ENCODE data around the gene METTL26. TPM values are rescaled to one million over a fixed set of nuclear protein-coding genes. Genes with fewer than 3 reads are reported as not detected.

The METTL26 gene
- total RNA-seq, 1 donor from 2014 or later: 48.7 TPM

GRCh38 chr16:657487-657886 lies 21.4 kb upstream of the METTL26 start:
- ChIA-PET CTCF (no interaction called here), POLR2A (interaction anchor here (0.6 kb wide), 1 partner anchor 164 kb away, joined by 8 read pairs; no protein-coding TSS in a partner anchor)
- Mint-ChIP-seq H3K9me3 (no peaks in the 10 kb centered on the region), H3K4me3 (no peak overlapping the region), H3K4me1 (peaks cover 7% of the 10 kb centered on the region), H3K36me3 (ENCODE audit: low read depth) (no peaks in the 10 kb centered on the region), H3K27ac (no peak overlapping the region), H3K27me3 (no peaks in the 10 kb centered on the region)
- intact Hi-C loops (cut with micrococcal nuclease): no loop called here
- DNase-seq (no peak), ATAC-seq (ENCODE audit: low read depth) (no peak)
- TF ChIP-seq, protein P1, sequence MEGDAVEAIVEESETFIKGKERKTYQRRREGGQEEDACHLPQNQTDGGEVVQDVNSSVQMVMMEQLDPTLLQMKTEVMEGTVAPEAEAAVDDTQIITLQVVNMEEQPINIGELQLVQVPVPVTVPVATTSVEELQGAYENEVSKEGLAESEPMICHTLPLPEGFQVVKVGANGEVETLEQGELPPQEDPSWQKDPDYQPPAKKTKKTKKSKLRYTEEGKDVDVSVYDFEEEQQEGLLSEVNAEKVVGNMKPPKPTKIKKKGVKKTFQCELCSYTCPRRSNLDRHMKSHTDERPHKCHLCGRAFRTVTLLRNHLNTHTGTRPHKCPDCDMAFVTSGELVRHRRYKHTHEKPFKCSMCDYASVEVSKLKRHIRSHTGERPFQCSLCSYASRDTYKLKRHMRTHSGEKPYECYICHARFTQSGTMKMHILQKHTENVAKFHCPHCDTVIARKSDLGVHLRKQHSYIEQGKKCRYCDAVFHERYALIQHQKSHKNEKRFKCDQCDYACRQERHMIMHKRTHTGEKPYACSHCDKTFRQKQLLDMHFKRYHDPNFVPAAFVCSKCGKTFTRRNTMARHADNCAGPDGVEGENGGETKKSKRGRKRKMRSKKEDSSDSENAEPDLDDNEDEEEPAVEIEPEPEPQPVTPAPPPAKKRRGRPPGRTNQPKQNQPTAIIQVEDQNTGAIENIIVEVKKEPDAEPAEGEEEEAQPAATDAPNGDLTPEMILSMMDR (IDR thresholded peaks at IDR 0.05): no peak

- Mint-ChIP-seq H3K27ac (no peak overlapping the region), H3K4me1 (peaks cover 2% of the 10 kb centered on the region), H3K4me3 (no peak overlapping the region), H3K27me3 (no peaks in the 10 kb centered on the region), H3K9me3 (no peaks in the 10 kb centered on the region), H3K36me3 (ENCODE audit: low read depth) (no peaks in the 10 kb centered on the region)
- DNase-seq (no peak), ATAC-seq (ENCODE audit: low read depth) (no peak)
- CTCF ChIA-PET: no interaction called here
- intact Hi-C loops (cut with micrococcal nuclease): no loop called here
- POLR2A ChIA-PET: no interaction called here
- TF ChIP-seq, protein P1 (IDR thresholded peaks at IDR 0.05): no peak
These were observed 17.9 kb upstream of the METTL26 start for GRCh38 chr16:654034-654433.

- POLR2A ChIA-PET: no interaction called here
- intact Hi-C loops (cut with micrococcal nuclease): no loop called here
- ATAC-seq (ENCODE audit: low read depth) (no peak), DNase-seq (no peak)
- H3K27ac Mint-ChIP-seq: no peak overlapping the region
- no peaks in the 10 kb centered on the region for H3K9me3 Mint-ChIP-seq
- CTCF ChIA-PET: no interaction called here
- no peak overlapping the region for H3K4me3 Mint-ChIP-seq
- no peaks in the 10 kb centered on the region for H3K27me3 Mint-ChIP-seq
- TF ChIP-seq, protein P1 (IDR thresholded peaks at IDR 0.05): no peak
- H3K36me3 Mint-ChIP-seq (ENCODE audit: low read depth): no peaks in the 10 kb centered on the region
- peaks cover 11% of the 10 kb centered on the region for H3K4me1 Mint-ChIP-seq
These were observed 16.6 kb upstream of the METTL26 start for GRCh38 chr16:652454-653305.

DNA sequence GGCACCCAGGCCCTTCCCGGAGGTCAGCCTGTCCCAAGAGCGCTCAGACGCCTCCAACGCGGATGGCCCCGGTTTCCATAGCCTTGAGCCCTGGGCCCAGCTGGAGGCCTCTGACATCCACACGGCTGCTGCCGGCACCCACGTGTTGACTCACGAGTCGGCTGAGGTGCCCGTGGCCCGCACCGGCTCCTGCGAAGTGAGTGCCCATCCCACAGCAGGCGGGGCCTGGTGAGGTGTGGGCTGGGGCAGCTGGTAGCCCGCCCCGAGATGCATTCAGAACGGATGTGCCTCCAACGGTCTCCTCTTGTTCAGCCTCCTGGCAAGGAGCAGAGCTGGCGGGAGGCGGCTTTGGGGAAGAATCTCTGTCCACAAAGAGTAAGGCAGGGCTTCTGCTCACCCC lies 15.7 kb upstream of the METTL26 start:
- no peak for DNase-seq
- TF ChIP-seq, protein P1 (IDR thresholded peaks at IDR 0.05): no peak
- ATAC-seq (ENCODE audit: low read depth): no peak
- intact Hi-C loops (cut with micrococcal nuclease): no loop called here
- ChIA-PET CTCF (no interaction called here), POLR2A (no interaction called here)
- Mint-ChIP-seq H3K27ac (no peak overlapping the region), H3K9me3 (no peaks in the 10 kb centered on the region), H3K36me3 (ENCODE audit: low read depth) (no peaks in the 10 kb centered on the region), H3K27me3 (no peaks in the 10 kb centered on the region), H3K4me1 (peaks cover 16% of the 10 kb centered on the region), H3K4me3 (no peak overlapping the region)

DNA sequence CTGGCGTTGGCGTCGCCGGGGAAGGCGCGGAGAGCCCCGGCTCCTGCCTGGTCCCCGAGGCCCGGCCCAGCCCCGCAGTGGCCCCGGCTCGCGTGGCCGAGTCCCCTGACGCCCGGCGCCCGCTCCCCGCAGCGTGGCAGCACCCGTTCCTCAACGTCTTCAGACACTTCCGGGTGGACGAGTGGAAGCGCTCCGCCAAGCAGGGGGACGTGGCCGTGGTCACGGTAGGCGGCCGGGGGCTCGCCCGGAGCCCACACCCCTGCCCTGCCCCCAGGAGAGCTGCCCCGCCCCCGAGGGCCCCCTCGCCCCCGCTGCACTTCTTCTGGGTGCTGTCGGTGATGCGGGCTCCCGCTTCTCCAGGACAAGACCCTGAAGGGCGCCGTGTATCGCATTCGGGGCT lies 13.5 kb upstream of the METTL26 start:
- H3K27ac Mint-ChIP-seq: no peak overlapping the region
- CTCF ChIA-PET: no interaction called here
- POLR2A ChIA-PET: interaction anchor here (0.6 to 4.0 kb wide), 7 partner anchors 10 to 1610 kb away, joined by 3 to 13 read pairs (median 4); partner anchors contain the start of gene STUB1
- no peaks in the 10 kb centered on the region for H3K36me3 Mint-ChIP-seq (ENCODE audit: low read depth)
- intact Hi-C loops (cut with micrococcal nuclease): loop anchor here (1.0 to 2.0 kb wide), 4 partner anchors 11 to 35 kb away; partner anchors contain the start of genes JMJD8, METTL26 and RHOT2
- DNase-seq: no peak
- peak overlapping the region; percentile 66 for H3K4me3 Mint-ChIP-seq
- TF ChIP-seq, protein P1 (IDR thresholded peaks at IDR 0.05): no peak
- ATAC-seq (ENCODE audit: low read depth): peak; percentile 6
- H3K27me3 Mint-ChIP-seq: no peaks in the 10 kb centered on the region
- H3K4me1 Mint-ChIP-seq: peaks cover 20% of the 10 kb centered on the region
- H3K9me3 Mint-ChIP-seq: no peaks in the 10 kb centered on the region
